Esophagus mucosa (tissue), 1 donor: ENCODE data around the gene SYNJ2. TPM values are rescaled to one million over a fixed set of nuclear protein-coding genes. Genes with fewer than 3 reads are reported as not detected.

Experiments used
- ATAC-seq: fragments of 200-7000 bp; cut with Tn5 transposase; one replicate; pipeline ENCODE4 v1.9.1; 2020
- total RNA-seq: library from RNA; stranded (reverse); gene quantifications from one replicate; pipeline ENCODE4 v1.2.4, GENCODE V29; 2023
- donor health status: DM: yes; HTN: yes; CAD: no.

Gene SYNJ2
- total RNA-seq, 1 donor from 2014 or later = 12.9 TPM

DNA sequence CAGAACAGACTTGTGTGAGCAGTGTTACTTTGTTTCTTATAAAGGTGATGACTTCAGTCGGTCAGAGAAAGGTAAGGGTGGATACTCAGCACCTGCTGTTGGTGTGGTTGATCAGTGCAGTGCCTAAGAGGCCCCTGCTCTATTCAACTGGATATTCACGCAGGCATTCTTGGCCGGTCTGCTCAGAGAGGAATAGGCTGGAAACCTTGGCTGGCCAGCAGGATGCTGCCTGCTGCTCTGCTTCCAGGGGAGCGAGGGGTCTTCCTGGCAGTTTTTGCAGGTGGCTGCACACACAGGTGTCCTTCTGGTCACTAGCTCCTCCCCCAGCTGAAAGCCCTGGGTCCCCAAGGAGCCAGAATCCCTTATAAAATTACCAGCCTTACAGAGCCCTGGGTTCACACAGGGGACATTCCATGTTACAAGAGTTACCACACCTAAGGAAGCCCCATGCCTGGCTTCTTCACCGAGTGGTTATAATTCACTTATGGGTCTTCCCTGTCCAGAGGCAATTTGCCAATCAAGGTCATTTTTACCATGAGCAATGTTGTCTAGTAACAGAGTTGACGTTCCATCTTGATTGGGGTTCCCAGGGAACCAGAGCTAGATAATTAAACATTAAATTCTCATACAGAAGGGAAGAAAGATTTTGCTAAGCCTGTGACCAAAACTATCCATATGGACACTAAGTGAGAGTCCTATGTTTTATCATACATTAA lies 16.4 kb downstream of the SYNJ2 start:
- ATAC-seq = no peak

DNA sequence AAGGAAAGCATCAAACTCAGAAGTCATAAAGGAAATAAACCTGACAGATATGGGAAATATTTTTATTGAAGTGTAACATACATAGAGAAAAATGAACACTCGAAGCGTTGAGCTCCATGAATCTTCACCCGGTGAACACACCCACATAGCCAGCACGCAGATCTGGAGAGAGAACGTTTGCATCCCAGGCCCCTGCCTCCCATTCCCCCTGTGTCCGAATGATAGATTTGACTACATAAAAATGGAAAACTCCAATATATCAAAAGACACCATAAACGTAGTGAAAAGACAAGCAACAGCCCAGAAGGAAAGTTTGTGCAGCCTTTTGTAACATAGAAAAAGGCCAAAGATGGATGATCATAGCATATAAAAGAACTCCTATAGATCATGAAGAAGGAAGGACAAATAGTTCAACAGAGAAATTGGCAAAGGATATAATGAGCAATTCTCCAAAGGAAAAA lies 17.1 kb downstream of the SYNJ2 start:
- ATAC-seq = no peak

DNA sequence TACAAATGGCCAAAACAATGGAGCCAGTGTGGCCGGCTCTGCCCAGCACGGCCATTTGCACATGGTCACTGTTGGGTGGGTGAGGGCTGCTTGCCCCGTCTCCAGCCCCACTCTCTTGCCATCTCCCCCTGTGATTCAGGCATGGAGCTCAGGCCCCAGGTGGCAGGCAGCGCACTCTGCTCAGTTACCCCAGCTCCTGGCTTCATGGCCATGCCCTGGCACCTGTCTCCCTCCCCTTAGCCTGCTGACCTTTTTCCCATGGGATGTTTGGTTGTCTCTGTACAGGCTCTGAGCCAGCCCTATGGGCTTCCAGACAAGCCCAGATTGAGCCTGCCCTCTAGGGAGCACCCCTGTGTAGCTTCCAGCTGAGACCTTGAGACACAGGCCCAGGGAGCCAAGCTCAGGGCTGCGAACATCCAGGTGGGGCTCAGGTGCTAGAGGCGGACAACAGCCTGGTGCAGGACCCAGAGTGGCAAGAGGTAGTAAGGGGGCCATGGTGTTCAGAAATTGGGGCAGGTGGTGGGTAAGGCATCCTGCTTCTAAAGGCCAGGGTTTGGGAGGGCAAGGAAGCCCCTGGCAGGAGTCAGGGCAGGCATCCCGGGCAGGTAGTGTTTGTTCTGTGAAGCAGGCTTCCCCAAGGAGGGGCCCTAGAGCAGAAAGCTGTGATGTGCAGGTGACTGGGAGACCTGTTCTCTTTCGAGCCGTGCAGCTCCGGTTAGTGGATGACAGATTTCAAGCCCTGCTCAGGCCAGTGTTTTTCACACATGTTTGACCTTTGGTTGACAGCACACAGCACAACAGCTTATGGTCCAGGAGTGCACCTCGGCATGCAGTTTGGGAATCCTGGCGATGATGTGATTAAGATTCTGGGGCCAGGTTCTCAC lies 17.7 kb downstream of the SYNJ2 start:
- ATAC-seq = no peak

DNA sequence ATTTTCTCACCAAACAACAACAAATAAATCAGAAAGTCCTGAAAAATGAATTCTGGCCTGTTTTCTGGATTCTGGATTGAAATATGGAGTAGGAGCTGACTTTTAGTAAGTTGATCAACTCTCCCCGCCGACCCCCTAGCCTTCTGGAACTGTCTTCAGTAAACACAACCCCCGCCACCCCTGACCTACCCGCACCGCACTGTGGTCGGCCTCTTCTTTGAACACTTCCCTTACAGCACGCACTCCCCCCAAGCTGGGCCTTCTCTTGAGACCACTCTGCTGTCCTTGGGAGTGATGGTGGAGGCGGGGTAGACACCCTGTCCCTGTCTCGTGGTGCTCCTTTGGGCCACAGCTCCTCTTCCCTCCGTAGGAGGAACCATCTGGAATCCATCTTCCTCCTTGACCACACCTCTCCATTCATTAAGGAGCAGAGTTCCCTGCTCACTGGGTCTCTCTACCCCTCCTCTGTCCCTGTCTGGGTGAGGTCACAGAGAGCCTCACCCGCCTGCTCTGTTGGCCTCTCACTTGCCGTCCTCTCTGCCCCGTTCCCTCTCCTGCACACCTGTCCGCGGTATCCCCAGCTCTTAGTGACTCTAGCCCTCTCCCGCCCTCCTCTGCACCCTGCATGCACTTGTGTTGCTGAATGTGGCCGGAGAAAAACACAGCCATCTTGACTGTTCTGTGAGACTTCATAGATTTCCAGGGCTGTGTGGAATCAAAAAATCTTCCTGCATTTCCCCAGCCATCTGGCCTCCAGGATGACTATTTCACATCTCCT lies 19.1 kb downstream of the SYNJ2 start:
- no peak for ATAC-seq

DNA sequence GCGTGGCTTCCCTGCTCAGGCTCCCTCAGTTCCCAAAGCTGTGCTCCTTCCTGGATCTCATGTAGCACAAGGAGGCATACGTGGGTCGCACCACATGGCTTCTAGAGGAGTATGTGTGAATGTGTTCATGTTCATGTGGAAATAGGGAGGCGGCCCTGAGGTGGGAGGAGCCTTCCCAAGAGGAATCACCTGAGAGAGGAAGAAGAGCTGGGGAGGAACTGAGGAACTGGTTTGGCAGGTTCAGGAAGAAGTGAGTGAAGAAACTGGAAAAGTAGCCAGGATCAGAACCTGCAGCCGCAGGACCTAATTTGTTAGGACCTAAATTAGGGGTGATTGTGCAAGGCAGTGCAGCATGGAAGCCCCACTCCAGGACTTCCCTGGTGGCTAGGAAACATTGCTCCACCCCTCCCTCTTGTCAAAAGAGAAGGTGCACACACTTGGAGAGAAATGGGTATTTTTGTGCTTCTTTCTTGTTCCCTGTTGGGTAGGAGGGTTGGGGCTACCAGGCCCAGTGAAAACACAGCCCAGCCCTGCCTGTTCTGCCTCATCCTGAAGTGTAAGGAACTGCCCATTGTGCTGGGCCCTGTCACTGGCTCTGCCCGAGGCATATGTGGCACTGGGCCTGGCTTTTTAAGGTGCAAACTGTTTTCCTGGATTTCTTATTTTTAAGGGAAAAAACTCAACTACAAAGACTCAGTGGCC lies 20.7 kb downstream of the SYNJ2 start:
- ATAC-seq = peak; percentile 93

DNA sequence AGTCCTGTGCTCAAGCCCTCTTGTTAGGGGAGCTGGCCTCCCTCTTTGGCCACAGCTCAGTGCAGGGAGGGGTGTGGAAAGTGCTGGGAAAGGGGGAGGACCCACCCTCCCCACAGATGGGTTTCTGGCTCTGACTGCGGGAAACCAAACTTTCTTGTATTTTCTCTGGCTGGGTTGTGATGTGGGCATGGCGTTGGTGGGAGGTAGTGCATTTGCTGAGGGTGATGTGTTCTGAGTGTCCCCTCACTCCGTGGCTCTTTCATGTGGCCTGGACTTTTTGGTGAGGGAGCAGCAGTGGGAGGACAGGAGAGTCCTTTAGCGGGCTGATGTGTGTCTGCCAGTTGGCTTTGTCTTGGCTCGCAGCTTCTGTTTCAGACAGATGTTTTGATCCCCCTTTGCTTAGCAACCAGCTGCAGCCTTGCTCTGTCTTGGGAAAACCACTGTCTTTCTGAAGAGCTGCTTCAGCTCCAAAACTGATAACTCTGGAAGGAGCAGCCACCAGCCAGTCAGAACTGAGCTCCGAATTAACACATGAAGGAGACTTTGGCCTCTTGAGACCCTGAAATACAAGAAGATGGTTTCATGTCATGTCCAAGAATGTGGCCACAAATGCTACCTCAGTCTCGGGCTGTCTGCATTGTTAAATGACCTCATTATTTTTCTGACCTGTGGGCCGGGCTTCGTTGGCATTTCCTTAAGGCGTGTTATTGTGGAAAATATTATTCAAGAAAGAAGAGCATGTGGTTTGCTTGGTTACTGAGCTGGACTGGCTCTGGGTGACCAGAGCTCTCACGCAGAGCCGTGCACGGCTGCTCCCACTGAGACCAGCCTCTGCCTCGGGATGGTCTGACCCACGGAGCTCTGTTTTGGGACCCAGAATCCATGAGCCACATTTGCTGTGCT lies 21.5 kb downstream of the SYNJ2 start:
- ATAC-seq = peak; percentile 44

DNA sequence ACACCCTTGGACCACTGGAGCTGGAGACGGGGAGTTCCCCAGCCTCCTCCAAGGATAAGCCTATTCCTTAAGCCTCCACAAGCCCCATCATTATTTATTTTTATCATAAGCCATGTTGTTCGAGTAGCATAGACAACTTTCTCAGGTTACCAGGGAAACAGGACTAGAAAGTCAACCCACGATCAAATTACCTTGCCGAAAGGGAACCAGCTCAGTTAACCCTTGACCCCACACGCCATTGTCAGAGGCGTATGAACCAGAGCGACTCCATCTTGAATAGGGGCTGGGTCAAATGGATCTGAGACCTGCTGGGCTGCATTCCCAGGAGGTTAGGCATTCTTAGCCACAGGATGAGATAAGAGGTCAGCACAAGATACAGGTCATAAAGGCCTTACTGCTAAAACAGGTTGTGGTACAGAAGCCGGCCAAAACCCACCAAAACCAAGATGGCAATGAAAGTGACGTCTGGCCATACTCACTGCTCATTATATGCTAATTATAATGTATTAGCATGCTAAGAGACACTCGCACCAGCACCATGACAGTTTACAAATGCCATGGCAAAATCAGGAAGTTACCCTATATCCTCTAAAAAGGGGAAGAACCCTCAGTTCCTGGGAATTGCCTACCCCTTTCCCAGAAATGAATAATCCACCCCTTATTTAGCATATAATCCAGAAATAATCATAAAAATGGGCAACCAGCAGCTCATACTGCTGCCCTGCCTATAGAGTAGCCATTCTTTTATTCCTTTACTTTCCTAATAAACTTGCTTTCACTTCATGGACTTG lies 22.4 kb downstream of the SYNJ2 start:
- no peak for ATAC-seq

DNA sequence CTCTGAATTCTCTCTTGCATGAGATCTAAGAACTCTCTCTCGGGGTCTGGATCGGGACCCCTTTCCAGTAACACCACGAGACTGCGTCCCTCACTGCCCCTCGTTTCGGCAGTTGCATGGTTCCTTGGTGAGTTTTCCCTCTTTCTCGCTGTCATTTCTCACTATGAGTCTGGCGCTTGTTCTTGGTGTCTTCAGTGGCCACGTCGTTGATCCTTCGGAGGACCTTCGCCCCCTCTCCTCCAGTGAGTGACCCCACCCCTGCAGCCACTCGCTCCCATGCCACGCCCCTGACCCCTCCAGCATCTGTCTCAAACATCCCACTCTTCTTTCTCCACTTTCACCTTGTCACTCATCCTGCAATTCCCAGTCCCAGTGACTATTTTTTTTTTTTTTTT lies 23.0 kb downstream of the SYNJ2 start:
- no peak for ATAC-seq

DNA sequence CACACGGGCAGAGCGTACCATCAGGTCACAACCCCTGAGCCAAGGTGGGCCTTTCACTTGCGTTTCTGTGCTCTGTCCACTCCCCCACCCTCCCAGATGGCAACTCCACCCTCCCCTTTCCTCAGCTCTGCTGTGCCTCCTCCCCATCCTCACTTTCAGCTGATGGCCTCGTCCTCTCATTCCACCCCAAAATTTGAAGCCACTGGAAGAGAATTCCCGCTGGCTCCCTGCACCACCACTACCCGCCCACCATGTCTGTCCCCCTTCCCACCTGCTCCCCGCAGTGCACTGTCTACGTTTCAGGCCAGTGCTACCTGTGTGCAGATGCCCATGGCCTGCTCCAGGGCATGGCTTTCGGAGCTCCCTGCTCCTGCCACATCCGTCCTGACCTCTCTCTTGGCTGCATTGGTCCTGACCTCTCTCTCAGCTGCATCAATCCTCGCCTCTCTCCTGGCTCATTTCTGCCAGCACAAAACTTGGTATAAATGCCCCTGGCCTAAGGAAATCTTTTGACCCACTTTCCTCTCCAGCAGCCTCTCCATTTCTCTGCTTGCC lies 24.0 kb downstream of the SYNJ2 start:
- ATAC-seq = no peak

DNA sequence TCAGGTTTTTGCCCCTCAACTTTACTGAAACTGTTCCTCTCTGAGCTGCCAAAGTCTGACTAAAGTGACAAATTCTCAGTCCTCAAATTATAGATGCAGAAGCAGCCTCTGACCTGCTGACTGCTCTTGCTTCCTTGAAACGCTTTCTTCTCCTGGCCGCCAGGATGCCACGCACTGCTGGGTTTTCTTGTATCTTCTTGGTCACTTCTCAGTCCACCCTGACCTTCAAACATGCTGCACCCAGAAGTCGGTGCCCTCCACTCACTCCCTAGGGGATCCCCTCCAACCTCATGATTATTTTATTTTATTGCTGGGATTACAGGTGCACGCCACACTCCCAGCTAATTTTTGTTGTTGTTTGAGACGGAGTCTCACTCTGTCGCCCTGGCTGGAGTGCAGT lies 24.7 kb downstream of the SYNJ2 start:
- no peak for ATAC-seq

DNA sequence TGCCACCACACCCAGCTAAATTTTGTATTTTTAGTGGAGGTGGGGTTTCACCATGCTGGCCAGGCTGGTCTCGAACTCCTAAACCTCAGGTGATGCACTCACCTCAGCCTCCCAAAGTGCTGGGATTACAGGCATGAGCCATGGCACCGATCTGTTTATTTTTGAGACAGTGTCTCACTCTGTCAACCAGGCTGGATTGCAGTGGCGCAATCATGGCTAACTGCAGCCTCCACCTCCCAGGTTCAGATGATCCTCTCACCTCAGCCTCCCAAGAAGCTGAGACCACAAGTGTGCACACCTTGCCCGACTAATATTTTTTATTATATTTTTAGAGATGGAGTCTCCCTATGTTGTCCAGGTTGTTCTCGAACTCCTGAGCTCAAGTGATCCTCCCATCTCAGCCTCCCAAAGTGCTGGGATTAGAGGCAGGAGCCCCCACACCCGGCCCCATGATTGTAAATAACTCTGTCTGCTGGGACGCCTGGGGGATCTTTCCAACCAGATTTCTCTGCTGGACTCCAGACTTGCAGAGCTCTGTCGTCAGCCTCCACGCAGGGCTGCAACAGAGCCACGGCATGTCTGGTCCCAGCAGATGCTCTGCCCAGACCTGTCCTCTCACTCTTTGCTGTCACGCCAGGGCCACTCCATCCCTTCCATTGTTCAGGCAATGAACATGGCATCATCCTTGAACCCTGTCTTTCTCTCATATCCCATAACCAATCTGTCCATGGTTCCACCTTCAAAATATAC lies 25.3 kb downstream of the SYNJ2 start:
- no peak for ATAC-seq

DNA sequence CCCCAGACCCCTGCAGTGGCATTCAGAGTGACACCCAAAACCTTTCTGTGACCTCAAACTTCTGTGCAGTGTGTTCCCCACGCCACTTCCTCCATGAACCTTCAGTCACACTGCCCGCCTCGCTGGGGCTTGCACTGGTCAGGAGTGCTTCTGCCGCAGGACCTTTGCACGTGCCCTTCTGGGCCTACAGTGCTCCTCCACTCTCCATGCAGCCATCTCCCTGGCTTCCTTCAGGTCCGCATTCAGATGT lies 27.1 kb downstream of the SYNJ2 start:
- no peak for ATAC-seq

DNA sequence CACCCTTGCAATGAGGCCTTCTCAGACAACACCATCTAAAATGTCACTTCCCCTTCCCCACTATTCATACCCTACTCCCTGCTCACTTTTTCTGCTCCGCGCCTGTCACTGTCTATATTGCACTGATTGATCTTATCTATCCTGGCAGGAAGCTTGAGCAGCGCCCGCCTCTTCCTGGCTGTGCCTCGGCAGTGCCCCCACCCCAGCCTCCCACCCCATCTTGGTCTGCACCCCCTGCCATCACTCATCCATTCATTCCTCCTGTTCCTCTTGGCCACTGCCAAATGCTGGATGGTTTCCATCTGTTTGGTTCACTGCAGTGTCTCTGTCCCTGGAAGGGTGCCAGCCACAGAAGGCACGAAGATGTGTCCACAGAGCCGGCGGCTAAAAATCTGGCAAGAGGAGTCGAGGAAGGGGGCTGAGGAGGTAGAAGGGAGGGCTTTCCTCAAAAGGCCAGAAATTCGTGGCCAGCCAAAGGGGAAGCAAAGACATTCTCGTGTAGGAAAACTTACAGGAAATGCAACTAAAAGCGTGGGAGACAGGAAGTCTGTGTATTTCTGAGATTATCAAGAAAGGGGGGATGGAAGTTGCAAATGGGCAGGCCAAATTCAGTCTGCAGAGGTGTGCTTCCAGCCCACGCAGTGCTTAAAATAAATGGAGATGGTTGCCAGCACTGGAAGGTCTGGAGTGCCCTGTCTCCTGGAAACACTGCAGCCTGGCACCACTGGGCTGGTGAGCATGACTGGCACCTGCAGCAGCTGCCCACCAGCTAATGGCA lies 27.6 kb downstream of the SYNJ2 start:
- no peak for ATAC-seq

DNA sequence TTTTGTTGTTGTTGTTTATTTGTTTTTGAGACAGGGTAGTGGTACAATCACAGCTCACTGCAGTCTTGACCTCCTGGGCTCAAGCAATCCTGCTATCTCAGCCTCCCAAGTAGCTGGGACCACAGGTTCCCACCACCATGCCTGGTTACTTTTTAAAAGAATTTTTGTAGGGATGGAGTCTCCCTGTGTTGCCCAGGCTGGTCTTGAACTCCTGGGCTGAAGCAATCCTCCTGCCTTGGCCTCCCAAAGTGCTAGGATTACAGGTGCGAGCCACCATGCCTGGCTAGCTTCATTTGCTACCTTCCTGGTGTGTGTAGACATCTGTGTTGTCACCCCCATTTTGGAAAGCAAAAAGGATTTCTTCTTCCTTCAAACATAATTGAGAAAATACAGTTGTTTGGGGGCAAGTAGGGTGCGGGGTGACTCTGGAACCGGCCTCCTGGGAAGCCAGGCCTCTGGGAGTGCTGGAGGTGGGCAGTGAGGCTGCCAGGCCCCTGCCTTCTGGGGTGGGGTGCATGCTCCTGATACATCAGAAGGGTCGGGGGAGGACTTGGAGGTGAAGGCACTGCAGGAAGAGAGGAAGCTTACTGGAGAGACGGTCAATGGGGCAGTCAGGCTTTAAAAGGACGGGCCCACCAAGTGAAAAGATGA lies 28.4 kb downstream of the SYNJ2 start:
- no peak for ATAC-seq

DNA sequence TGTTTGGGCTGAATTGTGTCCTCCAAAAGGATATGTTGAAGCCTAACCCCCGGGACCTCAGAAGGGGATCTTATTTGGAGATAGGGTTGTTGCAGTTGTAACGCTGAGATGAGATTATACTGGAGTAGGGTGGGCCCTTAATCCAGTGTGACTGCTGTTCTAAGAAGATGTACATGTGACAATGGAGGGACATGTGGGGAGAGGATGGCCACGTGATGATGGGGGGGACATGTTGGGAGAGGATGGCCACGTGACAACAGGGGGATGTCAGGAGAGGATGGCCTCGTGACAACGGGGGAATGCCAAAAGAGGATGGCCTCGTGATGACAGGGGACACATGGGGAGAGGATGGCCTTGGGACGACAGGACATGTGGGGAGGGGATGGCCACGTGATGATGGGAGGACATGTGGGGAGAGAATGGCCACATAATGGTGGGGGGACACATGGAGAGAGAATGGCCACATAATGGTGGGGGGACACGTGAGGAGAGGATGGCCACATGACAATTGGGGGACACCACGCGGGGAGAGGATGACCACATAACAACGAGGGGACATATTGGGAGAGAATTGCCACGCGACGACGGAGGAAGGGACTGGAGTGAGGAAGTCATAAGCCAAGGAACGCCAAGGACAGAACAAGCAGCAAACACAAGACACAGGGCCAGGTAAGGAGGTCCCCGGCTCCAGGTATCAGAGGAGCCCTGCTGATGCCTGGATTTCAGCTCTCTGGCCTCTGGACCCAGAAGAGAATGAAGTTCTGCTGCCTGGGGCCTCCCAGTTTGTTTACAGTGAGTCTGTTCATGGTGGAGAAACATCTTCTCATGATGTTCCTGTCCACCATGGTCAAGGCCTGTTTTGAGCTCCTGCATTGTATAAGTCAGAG lies 29.2 kb downstream of the SYNJ2 start:
- ATAC-seq = no peak

DNA sequence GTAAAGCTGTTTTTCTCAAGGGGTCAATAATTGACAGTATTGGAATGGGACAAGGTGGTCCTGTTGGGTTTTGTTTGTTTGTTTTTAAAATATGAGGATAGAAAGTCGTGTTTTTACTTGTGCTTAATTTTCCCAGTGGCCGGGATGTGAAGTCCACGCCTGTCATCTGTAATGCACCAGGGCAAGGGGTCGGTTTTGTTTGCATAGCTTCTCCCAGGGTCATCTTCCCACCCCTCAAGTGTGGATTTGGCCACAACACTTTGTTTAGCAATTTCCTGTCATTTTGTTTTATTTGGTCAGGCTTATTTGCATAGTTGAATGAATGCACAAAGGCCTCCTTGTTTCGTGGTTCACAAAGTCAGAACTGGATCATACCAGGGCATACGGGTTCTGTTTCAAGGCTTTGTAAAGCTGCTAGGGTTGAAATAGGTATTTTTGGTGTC lies 29.8 kb downstream of the SYNJ2 start:
- ATAC-seq = no peak

DNA sequence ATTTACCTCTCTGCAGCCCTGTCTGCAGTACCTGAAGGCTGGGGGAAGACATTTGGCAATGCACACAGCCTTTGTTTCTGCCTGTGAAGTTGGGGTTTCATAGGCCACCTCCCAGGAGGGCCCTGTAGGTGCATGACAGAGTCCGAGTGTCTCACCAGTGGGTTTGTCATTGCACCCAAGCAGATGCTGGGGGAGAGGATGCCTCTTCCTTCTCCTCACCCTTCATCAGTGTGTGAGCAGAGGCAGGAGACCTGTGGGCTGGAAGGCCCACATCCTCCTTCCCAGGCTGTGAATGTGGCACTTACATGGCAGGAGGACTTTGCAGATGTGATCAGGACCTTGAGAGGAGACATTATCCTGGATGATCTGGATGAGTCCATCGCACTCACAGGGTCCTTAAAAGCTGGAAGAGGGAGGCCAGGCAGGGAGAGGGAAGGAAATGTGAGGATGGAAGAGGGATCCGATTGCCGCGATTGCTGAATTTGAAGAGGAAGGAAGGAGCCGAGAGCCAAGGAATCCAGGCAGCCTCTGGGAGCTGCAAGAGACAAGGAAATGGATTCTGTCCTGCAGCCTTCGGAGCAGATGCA lies 30.4 kb downstream of the SYNJ2 start:
- no peak for ATAC-seq
